Ascending aorta (tissue), 2 donors: ENCODE results near the gene ATG101. TPM values are rescaled to one million over a fixed set of nuclear protein-coding genes. Genes with fewer than 3 reads are reported as not detected.

Experiments
- DNase-seq, 2 donors: peaks; one replicate each; pipeline ENCODE4 v3.0.0-alpha.2; 2019; ENCODE audit warnings: low spot score in 2 of 2
- H3K27ac ChIP-seq, 2 donors: fragments of 200-600 bp; sonication (generic); one replicate each; pipeline ENCODE4 v1.5.1; 2016 to 2017; ENCODE audit warnings: mild to moderate bottlenecking in 1 of 2
- H3K27me3 ChIP-seq: fragments of 200-600 bp; sonication (generic); one replicate; pipeline ENCODE4 v1.5.1; 2017
- H3K36me3 ChIP-seq, 2 donors: fragments of 200-600 bp; sonication (generic); one replicate each; pipeline ENCODE4 v1.5.1; 2016
- H3K4me1 ChIP-seq, 2 donors: fragments of 200-600 bp; sonication (generic); one replicate each; pipeline ENCODE4 v1.5.1; 2016 to 2017; ENCODE audit warnings: mild to moderate bottlenecking in 1 of 2
- H3K4me3 ChIP-seq, 2 donors: fragments of 200-600 bp; sonication (generic); one replicate each; pipeline ENCODE4 v1.5.1; 2016 to 2017; ENCODE audit warnings: mild to moderate bottlenecking in 1 of 2
- H3K9me3 ChIP-seq, 2 donors: fragments of 200-600 bp; sonication (generic); one replicate each; pipeline ENCODE4 v1.5.1; 2016
- CTCF ChIP-seq, 3 experiments: fragments of 200-600 bp in 2 of 3; fragments of 450-650 bp in 1 of 3; sonication (generic) in 2 of 3; IDR thresholded peaks; one replicate each; pipeline ENCODE4 v1.5.1; 2016 to 2019; ENCODE audit warnings: antibody characterized with exemption in 3 of 3, mild to moderate bottlenecking in 1 of 3, moderate library complexity in 1 of 3
- intact Hi-C: fragments of 100-400 bp; cut with DNase I; formaldehyde crosslinking; loops from one replicate; pipeline ENCODE4 v1.15.1; 2023
- total RNA-seq: library from RNA; depleted of rRNA; stranded (reverse); fragments of >200 nt; gene quantifications from one replicate; pipeline ENCODE4 v1.1.0, GENCODE V29; 2016

ATG101 gene
- total RNA-seq, 1 donor from 2014 or later, result 39.8 TPM

- intact Hi-C loops, result loop anchor here (10.0 kb wide), 1 partner anchor 1176 kb away; no protein-coding TSS in a partner anchor
- peaks cover 6 to 34% of the 10 kb centered on the region in 2 donors for H3K4me1 ChIP-seq
- no peak for TF ChIP-seq CTCF (IDR thresholded peaks at IDR 0.05)
- peak overlapping the region; percentile 96 to 98 for H3K27ac ChIP-seq
- no peak for DNase-seq
- no peaks in the 10 kb centered on the region for H3K9me3 ChIP-seq
- H3K36me3 ChIP-seq, result peaks cover 3 to 36% of the 10 kb centered on the region in 2 donors
- H3K4me3 ChIP-seq, result no peak overlapping the region
- H3K27me3 ChIP-seq, result no peaks in the 10 kb centered on the region
Observed at GRCh38 chr12:52049286-52049685, 20.5 kb upstream of the ATG101 start.

GRCh38 chr12:52049688-52050087, 20.1 kb upstream of the ATG101 start:
- H3K27me3 ChIP-seq, result no peaks in the 10 kb centered on the region
- peaks cover 7 to 40% of the 10 kb centered on the region in 2 donors for H3K36me3 ChIP-seq
- TF ChIP-seq CTCF (IDR thresholded peaks at IDR 0.05), result no peak
- peak overlapping the region; percentile 96 to 98 for H3K27ac ChIP-seq
- no peaks in the 10 kb centered on the region for H3K9me3 ChIP-seq
- peaks cover 6 to 33% of the 10 kb centered on the region in 2 donors for H3K4me1 ChIP-seq
- no peak for DNase-seq
- intact Hi-C loops, result loop anchor here (1.0 to 10.0 kb wide), 2 partner anchors 16 to 1175 kb away; no protein-coding TSS in a partner anchor
- H3K4me3 ChIP-seq, result peak overlapping the region; percentile 54 to 79

DNA sequence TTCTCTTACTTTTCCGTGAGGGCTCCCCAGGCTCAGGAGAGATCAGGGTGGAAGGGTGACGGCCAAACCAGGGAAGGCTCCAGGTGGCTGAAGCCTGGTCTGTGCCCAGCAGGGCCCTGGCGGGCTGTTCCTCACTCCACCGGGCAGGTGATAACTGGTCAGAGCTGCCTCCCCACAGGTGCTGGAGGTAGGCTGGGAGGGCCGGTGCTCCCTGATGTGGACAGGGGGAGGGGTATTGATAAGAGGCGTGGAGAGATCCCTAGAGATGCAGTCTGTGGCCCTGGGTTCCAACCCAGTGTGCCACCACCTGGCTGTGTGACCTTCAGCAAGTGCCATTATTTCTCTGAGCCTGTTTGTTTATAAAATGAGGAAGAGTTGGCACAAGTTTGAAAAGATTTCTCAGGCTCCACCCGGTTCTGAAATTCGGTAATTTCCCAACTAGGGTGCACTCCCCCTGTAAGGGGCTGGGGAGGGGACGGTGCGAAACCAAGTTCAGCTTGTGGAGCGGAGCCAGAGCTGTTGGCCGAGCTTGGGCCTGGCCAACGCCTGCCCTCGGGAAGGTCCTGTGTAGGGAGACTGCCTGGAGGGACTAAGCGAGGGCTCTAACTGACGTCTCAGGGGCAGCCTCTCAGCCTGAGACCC, 19.5 kb upstream of the ATG101 start:
- DNase-seq, result no peak
- no peaks in the 10 kb centered on the region for H3K9me3 ChIP-seq
- no peaks in the 10 kb centered on the region for H3K27me3 ChIP-seq
- H3K36me3 ChIP-seq, result peaks cover 13 to 46% of the 10 kb centered on the region in 2 donors
- intact Hi-C loops, result loop anchor here (1.0 kb wide), 1 partner anchor 17 kb away; no protein-coding TSS in a partner anchor
- peak overlapping the region; percentile 96 to 98 for H3K27ac ChIP-seq
- H3K4me1 ChIP-seq, result peaks cover 6 to 28% of the 10 kb centered on the region in 2 donors
- TF ChIP-seq CTCF (IDR thresholded peaks at IDR 0.05), result no peak
- peak overlapping the region; percentile 54 to 79 for H3K4me3 ChIP-seq

- peaks cover 6 to 21% of the 10 kb centered on the region in 2 donors for H3K4me1 ChIP-seq
- DNase-seq, result peak; percentile 95 to 100
- peak within 1 kb of the TSS; percentile 78 to 79 for H3K4me3 ChIP-seq
- no peaks in the 10 kb centered on the region for H3K27me3 ChIP-seq
- no peaks in the 10 kb centered on the region for H3K9me3 ChIP-seq
- peak within 1 kb of the TSS; percentile 96 to 98 for H3K27ac ChIP-seq
- H3K36me3 ChIP-seq, result peaks cover 18 to 46% of the 10 kb centered on the region in 2 donors
- peak in 1 of 3 experiments; percentile 31 for TF ChIP-seq CTCF (IDR thresholded peaks at IDR 0.05)
- intact Hi-C loops, result loop anchor here (1.0 kb wide), 5 partner anchors 8 to 26 kb away; partner anchors contain the start of gene ATG101
Observed at GRCh38 chr12:52050758-52051541, 18.8 kb upstream of the ATG101 start, which contains the start of gene NR4A1. Gene NR4A1 (plus strand): TSS chr12:52051442. CDS start chr12:52054329, 2,887 bp downstream.

DNA sequence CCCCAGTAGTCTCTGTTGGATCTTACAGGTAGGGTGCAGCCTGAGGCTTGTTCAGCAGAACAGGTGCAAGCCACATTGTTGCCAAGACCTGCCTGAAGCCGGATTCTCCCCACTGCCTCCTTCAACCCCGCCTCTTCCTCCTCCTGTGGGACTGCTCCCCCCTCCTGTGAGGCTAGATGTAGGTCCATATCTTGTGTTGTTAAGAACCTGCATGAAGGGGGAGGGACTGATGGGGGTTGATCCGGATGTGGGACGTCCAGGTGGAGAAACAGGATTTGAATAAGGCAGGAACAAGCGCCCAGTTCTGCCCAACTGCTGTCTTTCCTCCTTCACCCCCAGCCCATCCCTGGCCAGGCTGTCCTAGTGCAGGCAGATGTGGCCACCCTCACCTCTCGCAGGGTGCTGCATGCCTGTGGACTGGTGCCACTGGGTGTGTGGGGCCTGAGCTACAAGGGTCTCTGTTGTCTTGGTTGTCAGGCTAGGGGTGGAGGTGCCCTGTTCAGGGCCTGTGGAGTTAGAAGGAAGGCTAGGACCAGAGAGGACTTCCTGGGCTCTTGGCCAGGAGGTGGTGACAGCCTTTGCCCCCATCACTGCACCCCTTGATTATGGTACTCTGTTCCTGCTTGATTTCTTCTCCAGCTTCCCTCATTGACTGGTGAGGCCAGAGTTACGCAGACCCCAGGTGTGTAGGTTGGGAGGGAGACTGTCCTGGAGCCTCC, 17.2 kb upstream of the ATG101 start:
- Histone ChIP-seq H3K4me3 (peak overlapping the region; percentile 78 to 79), H3K4me1 (peaks cover 6 to 16% of the 10 kb centered on the region in 2 donors), H3K27ac (peak overlapping the region; percentile 96 to 98), H3K36me3 (peaks cover 35 to 49% of the 10 kb centered on the region in 2 donors), H3K27me3 (no peaks in the 10 kb centered on the region), H3K9me3 (no peaks in the 10 kb centered on the region)
- TF ChIP-seq CTCF (IDR thresholded peaks at IDR 0.05), result no peak
- DNase-seq, result no peak
- intact Hi-C loops, result no loop called here
